HG03175 (cell line): ENCODE data around the gene NOS1AP.
"Not testable (repeated sequence)": the region's sequence is repeated elsewhere in the genome, so short reads cannot be mapped to it uniquely, and the experiment has no call there.

Experiments
- ATAC-seq: cut with Tn5 transposase; IDR thresholded peaks from one replicate; pipeline ENCODE4 v1.9.1; 2021; ENCODE audit warnings: mild to moderate bottlenecking, moderate library complexity; ENCODE audit not compliant: unreplicated experiment

The NOS1AP gene

GRCh38 chr1:162321809-162322422 lies 252.4 kb downstream of the NOS1AP start:
- ATAC-seq, result no peak

DNA sequence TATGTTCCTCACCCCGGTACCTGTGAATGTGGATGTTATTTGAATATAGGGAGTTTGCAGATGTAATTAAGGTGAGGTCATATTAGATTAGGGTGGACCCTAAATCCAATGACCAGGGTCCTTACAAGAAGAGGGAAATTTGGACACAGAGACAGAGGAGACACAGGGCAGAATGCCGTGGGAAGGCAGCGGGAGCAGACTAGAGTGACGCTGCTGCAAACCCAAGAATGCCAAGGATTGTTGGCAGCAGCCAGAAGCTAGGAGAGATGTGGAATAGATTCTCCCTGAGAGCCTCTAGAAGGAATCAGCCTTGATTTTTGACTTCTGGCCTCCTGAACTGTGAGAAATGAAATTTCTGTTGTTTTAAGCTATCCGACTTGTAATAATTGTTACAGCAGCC lies 253.5 kb downstream of the NOS1AP start:
- no peak for ATAC-seq

GRCh38 chr1:162324396-162324795 lies 254.9 kb downstream of the NOS1AP start:
- ATAC-seq, result no peak

DNA sequence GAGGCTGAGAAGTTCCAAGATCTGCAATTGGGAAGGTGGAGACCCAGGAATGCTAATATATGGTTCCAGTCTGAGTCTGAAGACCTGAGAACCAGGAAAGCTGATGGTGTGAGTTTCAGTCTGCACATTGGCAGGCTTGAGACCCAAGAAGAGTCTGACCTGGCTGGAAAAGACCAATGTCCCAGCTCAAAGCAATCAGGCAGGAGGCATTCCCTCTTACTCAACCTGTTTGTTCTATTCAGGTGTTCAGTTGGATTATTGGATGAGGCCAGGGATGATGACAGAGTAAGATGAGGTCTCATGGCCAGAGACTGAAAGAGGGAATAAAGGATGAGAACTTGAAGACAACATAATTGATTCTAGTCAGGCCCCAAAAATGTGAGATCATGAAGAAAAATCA lies 257.1 kb downstream of the NOS1AP start:
- ATAC-seq, result no peak

DNA sequence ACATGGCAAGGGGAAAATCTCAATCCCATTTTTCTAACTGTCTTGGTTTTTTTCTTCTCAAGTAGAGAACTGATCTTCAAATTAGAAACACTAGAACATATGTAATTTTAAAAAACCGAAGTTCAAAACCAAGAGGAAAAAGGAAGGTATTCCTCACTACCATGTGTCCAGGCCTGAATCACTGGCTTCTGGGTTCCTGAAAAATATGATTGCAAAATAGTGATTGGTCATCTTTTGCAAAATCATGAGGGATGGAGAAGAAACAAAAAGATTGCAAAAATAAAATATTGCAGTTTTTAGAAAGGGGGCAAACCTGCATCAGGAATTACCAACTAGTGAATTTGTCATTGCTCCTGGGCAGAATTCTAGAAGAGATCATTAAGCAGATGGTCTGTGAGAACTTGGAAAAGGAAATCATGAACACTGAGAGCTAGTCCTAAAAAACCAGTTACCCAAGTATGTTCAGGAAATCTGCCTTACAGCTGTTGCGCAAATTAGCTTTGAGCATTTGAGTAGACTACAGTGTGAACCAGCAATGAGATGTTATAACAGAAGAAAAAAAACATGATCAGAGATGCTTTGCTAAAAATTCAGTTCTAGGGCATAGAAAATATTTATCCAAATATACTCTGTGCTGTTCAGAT lies 257.8 kb downstream of the NOS1AP start:
- ATAC-seq, result no peak

DNA sequence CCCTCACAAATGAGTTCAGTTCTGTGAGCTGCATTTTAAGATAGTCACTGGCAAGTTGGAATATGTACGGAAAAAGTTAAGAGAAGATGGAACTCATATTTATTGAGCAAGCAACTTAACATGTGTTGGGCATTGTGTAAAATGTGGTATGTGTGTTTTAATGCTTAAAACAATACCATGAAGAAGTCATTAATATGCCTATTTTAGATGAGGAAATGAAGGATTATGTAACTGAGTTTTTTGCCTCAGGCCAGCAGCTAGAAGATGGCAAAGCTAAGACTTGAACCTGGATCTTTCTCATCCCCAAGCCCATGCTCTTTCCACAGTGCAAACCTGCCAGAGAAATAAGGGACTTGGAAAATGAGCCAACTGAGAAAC lies 258.3 kb downstream of the NOS1AP start:
- ATAC-seq, result no peak

DNA sequence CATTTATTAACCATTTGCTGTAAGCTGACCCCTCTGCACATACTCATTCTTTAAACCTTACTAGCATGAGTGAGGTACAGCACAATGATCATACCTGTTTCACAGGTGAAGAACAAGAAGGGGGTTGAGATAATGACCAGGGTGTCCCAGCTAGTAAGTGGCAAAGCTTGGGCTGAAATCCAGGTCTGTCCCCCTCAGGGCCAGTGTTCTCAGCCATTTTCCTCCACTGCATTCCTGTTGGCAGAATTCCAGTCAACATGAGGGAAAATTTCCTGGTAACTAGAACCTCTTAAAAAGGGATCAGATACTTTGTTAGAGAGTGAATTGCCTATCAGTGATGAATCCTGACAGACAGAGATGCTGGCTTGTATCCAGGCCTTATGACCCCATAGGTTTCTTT lies 259.0 kb downstream of the NOS1AP start:
- ATAC-seq, result no peak

GRCh38 chr1:162329826-162330225 lies 260.3 kb downstream of the NOS1AP start:
- no peak for ATAC-seq

GRCh38 chr1:162333991-162334390 lies 264.5 kb downstream of the NOS1AP start:
- ATAC-seq, result no peak

- no peak for ATAC-seq
Measured at GRCh38 chr1:162335126-162335525, 265.6 kb downstream of the NOS1AP start.

DNA sequence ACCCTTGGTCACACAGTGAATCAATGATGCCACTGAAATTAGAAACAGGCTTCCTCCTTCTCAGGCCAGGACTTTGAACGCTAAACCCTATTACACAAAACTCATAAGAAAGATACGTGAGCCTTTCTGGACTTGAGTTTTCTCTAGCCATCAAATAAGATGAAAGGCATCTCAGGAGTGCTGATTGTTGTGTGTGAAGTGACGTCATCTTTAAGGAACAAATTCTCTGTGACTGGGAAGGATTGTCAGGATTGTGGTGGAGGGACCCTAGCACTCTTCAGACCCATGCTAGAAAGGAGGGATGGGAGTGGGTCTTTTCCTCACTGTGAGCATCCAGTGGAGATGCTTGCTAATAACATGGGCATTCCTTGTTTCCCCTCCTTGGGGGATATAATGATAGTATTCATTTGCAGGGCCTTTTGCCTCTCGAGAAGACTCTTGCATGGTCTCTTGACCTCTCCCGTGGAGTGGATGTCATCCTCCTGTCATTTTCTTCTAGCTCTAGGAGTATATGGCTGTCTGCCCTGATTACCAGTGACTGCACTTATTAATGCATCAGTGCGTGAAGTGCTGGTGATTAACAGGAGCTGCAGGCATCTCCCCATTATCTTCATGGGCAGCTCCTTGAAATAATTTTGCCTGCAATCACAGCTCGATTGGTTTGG lies 267.3 kb downstream of the NOS1AP start:
- ATAC-seq, result no peak

DNA sequence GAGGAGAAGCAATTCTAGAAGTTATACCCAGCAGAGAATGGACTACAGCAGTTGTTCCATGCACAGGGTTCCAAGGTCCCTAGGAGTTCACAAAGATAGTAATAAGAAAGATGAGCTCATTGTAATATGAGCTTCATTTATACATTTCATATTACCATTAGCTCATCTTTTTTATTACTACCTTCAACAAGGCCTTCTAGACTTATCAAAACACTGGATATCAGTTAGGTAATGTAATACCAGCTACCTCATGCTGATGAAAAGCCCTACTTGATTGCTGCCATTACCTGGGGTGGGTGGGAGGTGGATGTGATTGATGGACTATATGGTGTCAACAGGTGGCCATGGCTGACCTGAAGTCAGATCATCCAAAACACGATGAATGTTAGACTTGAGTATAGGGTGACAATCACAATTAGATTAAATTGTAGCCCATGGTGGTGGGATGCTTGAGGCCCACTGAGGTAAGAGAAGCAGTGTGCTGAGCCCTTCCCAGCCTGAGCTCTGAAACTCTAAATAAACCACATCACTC lies 273.0 kb downstream of the NOS1AP start:
- ATAC-seq, result no peak

DNA sequence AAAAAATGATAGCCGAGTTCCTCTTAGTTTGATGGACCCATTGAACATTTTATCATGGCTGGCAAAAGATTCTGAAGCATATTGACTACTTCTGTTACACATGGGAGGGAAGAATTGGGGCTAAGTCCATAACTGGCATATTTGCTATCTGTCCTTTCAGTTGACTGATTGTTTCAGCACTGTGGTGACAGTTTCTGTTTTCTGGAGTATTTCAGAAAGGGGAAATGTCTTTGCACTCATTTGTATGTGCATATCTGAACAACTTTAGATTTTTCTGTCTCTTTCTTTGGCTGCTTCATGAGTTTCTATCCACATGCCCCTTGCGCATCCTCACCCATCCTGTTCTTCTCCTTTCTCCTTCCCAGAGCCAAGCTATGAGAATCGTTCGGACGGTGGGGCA lies 274.0 kb downstream of the NOS1AP start:
- ATAC-seq, result no peak

DNA sequence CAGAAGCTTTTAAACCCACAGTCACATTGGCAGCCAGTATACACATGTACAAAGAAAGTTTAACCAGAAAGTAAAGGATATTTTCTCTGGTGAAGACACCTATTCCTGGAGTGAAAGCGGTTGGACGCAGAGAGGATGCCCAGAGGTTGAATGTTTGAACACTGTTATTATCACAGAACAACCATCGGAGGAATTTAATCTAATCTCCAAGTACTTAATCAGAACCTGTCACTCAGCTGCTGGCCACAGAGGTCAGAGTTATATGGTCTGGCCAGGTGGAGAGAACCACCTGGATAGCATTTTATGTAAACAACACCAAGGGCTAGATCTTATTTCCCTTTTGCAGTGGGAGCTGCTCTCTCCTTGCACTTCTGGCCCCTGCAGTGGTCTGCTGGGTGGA lies 277.8 kb downstream of the NOS1AP start:
- no peak for ATAC-seq

- ATAC-seq, result no peak
Measured at GRCh38 chr1:162349635-162350330, 280.3 kb downstream of the NOS1AP start.

DNA sequence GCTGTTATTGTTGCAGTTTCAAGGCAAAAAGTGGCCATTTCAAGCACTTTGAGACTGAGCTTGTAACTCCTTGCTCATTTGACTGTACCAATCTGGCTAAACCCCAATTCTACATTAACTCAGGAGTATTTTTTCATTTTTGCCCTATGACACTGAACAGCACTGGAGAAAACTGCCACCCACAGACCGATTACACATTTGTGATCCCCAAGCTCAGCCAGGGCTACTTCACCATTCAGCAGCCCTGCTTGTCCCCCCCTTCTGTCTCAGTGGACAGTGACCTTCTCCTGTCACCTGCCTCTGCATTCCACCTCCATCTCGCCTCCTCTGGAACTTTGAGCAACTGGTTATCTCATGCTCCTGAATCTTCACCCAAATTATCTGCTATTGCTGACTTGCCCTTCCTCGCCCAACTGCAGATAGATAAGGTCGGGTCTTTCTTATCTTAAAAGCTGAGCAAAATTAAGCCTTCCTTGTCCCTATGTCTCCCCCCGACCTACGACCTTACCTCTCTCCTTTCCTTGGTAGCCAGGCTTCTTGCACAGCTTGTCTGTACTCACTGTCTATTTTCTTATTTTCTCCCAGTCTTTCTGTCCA lies 281.9 kb downstream of the NOS1AP start:
- ATAC-seq, result no peak

- not testable (repeated sequence) for ATAC-seq
Measured at GRCh38 chr1:162351874-162352273, 282.4 kb downstream of the NOS1AP start.

DNA sequence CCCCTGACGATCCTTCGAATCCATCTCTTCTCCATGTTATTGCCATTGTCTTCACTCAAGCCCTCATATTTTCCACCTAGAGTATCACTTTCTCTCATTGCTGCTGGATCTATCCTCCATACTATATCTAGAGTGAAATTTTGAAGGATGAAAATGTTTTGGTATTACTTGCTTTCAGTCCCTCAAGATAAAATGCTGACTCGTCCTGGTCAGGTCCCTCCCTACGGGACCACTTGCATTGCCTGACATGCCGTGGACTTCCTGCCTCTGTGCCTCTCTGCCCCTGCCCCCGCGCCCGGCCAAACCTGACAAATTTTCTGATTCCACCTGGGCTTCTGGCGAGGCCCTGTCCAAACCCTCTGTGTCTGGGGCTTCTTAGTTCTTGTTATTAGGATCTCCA lies 283.6 kb downstream of the NOS1AP start:
- no peak for ATAC-seq

DNA sequence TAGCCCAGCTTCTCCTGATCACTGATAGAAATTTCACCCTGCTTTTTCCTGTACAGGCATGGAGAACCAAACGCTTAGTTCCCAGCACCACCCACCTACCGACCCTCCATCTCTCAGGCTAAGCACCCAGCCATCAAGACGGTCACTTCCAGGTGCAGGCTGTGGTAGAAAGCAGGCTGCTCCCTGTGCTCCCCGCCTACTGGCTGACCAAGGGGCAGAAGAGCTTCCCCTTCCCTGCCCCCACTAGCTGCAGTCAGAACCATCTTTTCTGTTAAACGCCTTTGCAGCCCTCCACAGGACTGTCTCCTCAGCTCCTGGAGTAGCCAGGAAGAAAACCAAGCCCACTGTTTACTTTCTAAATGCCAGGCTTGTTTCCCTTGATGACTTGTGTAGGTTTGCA lies 284.2 kb downstream of the NOS1AP start:
- ATAC-seq, result no peak

GRCh38 chr1:162357681-162358266 lies 288.3 kb downstream of the NOS1AP start:
- ATAC-seq, result no peak

- ATAC-seq, result no peak
Measured at GRCh38 chr1:162358928-162359327, 289.4 kb downstream of the NOS1AP start.
